ENCODE measurements around the gene LRRD1.
"Not testable (repeated sequence)": the region's sequence is repeated elsewhere in the genome, so short reads cannot be mapped to it uniquely, and the experiment has no call there.

Gene LRRD1

DNA sequence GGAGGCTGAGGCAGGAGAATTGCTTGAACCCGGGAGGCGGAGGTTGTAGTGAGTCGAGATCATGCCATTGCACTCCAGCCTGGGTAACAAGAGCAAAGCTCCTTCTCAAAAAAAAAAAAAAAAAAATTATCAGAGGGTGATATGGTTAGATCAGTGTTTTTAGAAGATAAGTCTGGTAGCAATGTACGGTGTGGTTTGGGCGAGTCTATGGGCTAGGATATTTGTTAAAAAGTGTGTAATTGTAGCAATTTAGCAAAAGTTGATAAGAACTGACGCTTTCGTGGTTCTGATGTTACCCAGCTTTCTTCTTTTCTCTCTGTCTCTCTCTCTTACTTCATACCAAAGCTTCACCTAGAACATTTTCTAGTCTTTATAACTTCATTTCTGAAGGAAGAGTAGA, 37.8 kb downstream of the LRRD1 start:
- no peak for DNase-seq (ENCODE audit: low spot score)

DNA sequence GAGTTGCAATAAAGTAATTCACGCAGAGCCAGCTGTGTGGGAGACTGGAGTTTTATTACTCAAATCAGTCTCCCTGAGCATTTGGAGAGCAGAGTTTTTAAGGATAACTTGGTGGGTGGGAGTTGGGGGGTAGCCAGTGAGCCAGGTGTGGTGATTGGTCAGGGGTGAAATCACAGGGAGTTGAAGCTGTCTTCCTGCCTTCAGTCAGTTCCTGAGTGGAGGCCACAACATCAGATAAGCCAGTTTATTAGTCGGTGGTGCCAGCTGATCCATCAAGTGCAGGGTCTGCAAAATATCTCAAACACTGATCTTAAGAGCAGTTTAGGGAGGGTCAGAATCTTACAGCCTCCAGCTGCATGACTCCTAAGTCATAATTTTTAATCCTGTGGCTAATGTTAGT, 41.4 kb downstream of the LRRD1 start:
- no peak for DNase-seq (ENCODE audit: low spot score)

GRCh38 chr7:92135052-92135889, 43.7 kb downstream of the LRRD1 start:
- DNase-seq (ENCODE audit: low spot score), result no peak

DNA sequence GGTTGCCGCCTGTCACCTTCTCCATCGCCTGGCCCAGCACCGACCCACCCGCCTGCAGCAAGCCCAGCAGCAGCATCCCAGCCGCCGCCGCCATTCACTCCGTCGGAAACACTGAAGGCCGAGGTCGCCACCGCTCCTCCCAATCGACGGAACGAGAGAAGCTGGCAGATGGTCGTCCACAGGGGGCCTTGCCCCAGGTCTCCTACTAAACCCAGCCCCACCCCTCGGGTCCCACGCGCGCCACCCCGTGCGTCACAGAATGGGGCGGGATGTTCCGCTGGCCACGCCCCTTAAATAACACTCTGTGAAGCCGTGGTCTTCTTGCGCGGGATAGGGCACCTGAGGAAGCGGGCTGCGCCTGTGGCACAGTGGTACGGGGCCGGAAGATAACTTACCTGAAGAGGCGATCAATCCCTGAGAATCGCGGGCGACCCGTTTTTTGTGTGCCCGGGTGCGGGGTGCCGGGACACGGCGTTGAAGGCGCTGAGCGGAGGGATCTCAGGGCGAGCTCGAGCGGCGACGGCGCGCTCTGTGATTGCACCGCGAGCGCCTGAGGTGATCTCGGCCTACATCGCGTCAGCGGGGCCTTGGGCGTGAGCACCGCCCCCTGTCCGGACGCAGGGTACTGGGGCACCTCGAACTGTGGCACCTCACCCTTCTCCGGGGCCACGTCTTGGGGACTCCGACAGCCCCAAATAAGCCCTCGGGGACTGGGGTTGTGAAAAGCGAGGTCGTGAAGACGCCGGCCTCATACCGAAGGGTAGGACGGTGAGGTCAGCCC, 44.5 kb downstream of the LRRD1 start, which contains the start of gene CYP51A1:
CYP51A1 (minus strand) TSS at position 207 of the 781 bp plus-strand sequence; CDS start at position 94, 113 bp downstream.
- peak; percentile 94 for DNase-seq (ENCODE audit: low spot score)

- DNase-seq (ENCODE audit: low spot score), result peak; percentile 95
These were observed 45.1 kb downstream of the LRRD1 start for GRCh38 chr7:92133737-92134270.

GRCh38 chr7:92133133-92133736, 45.7 kb downstream of the LRRD1 start:
- DNase-seq (ENCODE audit: low spot score), result no peak

DNA sequence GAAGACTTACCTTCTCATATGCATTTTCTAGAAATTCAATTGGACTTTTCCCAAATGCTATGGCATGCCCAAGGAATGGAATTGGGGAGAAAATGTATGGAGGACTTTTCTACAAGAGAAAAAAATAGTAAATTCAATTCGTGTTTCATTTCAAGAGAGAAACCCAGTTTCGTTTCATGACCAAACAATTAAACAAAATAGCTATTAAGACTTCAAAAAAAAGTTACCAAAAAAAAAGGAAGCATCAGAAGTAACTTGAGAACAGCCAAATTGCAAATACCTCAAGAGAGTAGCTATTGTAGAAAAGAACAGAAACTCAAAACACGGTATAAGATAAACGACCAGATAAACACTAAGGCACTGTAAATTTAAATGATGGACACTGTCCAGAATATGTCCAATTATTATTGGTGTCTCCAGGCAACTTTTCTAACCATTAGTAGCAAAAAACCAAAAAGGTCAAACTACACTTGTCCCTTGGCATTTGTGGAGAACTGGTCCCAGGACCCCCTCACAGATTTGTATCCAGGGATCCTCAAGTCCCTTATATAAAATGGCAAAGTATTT, 47.1 kb downstream of the LRRD1 start:
- DNase-seq (ENCODE audit: low spot score), result no peak

GRCh38 chr7:92131093-92131492, 47.8 kb downstream of the LRRD1 start:
- DNase-seq (ENCODE audit: low spot score), result no peak

- no peak for DNase-seq (ENCODE audit: low spot score)
These were observed 57.3 kb downstream of the LRRD1 start for GRCh38 chr7:92121681-92122080.

DNA sequence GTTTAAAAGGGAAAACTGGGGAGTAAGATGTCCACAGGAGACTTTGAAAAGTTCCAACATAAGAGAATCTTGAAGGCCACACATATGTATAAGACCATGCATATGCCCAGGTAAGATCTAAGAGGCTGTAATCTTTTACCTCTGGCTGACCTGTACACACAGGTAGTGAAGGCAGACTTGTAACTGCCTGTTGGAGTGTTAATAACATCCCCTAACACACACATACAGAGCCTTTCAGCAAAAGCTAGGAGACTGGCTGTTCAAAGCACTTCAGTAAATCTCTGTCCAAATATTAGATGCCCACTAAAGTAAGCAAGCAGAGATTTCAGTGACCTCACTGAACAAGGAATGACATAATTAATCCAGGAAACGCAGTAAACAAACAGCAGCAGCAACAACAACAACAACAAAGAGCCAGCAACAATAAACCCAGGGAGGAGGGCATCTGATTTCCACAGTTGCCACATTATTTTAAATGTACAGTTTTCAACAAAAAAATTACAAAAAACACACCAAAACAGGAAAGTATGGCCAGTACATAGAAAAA, 59.7 kb downstream of the LRRD1 start:
- DNase-seq (ENCODE audit: low spot score), result no peak

DNA sequence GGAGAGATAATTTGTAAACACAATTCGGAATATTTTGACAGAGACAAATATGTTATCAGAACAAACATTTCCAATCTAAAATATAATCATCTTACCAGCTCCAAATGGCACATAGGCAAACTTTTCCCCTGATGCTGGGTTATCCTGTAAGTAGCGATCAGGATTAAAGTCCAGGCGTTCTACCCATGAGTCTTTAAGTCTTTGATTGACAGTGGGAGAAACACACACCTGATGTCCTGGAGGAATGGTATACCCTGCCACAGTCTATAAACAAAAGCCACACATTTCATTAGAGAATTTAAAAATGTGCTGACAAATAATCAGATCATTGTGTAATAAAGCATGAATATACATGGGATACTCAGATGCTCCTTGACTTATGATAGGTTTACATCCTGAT, 62.0 kb downstream of the LRRD1 start:
- no peak for DNase-seq (ENCODE audit: low spot score)

DNA sequence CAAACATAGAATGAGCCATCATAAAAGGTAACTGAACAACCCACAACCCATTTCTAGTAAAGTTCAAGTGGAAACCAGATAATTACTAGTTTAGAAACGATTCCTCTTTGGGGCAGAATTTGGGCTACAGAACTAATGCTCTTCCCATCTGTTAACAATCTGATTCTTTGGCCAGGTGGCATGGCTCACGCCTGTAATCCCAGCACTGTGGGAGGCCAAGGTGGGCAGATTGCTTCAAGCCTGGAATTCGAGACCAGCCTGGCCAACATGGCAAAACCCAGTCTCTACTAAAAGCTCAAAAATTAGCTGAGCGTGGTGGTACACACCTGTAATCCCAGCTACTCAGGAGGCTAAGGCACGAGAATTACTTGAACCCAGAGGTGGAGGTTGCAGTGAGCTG, 63.1 kb downstream of the LRRD1 start:
- no peak for DNase-seq (ENCODE audit: low spot score)

- no peak for DNase-seq (ENCODE audit: low spot score)
These were observed 68.1 kb downstream of the LRRD1 start for GRCh38 chr7:92110857-92111256.

DNA sequence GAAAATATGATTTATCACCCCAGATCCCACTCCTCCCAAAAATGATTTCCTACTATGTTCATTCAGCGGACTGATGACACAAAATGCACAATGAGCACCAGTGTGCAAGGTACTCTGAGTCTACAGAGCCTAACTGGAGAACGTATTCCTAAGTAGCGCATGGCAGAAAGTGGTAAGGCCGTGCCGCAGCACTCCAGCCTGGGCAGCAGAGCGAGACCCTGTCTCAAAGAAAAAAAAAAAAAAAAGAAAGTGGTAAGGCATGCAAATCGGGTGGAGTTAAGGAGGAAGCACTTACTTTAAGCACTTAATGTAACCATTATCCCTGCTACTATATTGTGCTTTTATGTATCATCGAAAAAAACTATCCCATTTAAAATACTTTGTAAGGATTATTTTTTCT, 70.1 kb downstream of the LRRD1 start:
- DNase-seq (ENCODE audit: low spot score), result no peak

DNA sequence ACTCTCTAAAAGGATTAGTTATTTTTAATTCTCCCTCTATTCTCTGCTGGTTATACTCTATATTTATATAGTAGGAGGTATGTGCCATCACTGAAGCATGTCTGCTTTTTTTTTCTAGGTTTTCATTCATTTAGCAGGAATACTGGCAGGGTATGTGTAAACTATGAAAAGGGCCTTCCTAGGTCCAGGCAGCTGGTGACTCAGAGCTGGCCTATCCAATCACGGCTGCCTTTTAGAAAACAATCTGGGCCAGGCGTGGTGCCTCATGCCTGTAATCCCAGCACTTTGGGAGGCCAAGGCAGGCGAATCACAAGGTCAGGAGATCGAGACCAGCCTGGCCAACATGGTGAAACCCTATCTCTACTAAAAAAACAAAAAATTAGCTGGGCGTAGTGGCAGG, 76.1 kb downstream of the LRRD1 start:
- not testable (repeated sequence) for DNase-seq (ENCODE audit: low spot score)

DNA sequence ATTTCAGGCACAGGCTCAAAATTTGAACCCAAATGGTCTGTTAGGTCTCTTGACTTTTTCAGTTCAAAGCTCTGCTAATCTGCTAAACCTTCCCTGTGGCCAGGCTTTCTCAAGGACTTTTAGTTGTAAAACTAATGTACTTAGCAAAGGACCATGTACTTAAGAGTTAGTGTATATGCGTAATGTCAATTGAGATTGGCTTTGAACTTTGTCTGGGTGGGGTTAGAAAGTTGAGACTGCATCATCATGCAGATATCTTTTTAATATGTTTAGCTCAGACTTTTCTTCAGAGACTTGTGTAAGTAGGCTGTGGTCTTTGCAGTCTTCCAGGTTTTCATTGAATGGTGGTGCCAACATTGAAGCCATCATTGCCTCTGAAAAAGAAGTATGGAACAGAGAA, 78.4 kb downstream of the LRRD1 start:
- DNase-seq (ENCODE audit: low spot score), result no peak

DNA sequence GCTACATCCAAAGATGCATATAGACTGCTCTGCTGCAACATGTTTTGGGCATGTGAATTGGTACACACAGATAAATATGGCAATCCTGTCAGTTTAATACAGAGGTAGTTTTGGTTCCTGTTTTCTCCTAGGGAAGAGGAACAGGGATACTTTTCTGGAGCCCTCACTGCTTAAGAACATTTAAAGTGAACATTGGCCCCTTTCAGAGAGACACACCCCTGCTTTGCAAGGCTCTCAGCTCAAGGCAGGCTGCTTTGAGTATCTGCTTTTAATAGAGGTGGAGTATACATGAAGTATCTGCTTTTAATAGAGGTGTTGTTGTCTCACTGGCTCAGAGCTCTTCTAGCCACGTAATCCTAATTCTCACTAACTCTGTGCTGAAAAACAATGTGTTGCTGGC, 83.6 kb downstream of the LRRD1 start:
- DNase-seq (ENCODE audit: low spot score), result no peak
